ENCODE data around the gene ANGPT4. TPM values are rescaled to one million over a fixed set of nuclear protein-coding genes. Genes with fewer than 3 reads are reported as not detected.

ANGPT4 gene
- polyA plus RNA-seq, 1 experiment = not detected

- H3K4me3 ChIP-seq (ENCODE audit: low read depth, low read length) = no peak overlapping the region
- no peaks in the 10 kb centered on the region for H3K9me3 ChIP-seq (ENCODE audit: control insufficient read depth, insufficient read depth, low read length)
- POLR2A ChIA-PET = no interaction called here
- DNase-seq (ENCODE audit: low read depth, low spot score) = no peak
- TF ChIP-seq CTCF (IDR thresholded peaks at IDR 0.05; ENCODE audit: low read depth, low read length) = no peak
- H3K27me3 ChIP-seq (ENCODE audit: control insufficient read depth, insufficient read depth, low read length) = no peaks in the 10 kb centered on the region
- H3K27ac ChIP-seq (ENCODE audit: low read depth, low read length) = no peak overlapping the region
- CTCF ChIA-PET = interaction anchor here (0.6 kb wide), 1 partner anchor 131 kb away, joined by 3 read pairs; no protein-coding TSS in a partner anchor
Observed at GRCh38 chr20:949717-950116, 33.6 kb upstream of the ANGPT4 start.

- no peak for DNase-seq (ENCODE audit: low read depth, low spot score)
- ChIA-PET CTCF (no interaction called here), POLR2A (no interaction called here)
- H3K27ac ChIP-seq (ENCODE audit: low read depth, low read length) = no peak overlapping the region
- no peaks in the 10 kb centered on the region for H3K27me3 ChIP-seq (ENCODE audit: control insufficient read depth, insufficient read depth, low read length)
- no peak overlapping the region for H3K4me3 ChIP-seq (ENCODE audit: low read depth, low read length)
- no peaks in the 10 kb centered on the region for H3K9me3 ChIP-seq (ENCODE audit: control insufficient read depth, insufficient read depth, low read length)
- no peak for TF ChIP-seq CTCF (IDR thresholded peaks at IDR 0.05; ENCODE audit: low read depth, low read length)
Observed at GRCh38 chr20:946826-947225, 30.7 kb upstream of the ANGPT4 start.

- POLR2A ChIA-PET = no interaction called here
- no peak for TF ChIP-seq CTCF (IDR thresholded peaks at IDR 0.05; ENCODE audit: low read depth, low read length)
- Histone ChIP-seq H3K27ac (ENCODE audit: low read depth, low read length) (no peak overlapping the region), H3K27me3 (ENCODE audit: control insufficient read depth, insufficient read depth, low read length) (no peaks in the 10 kb centered on the region), H3K9me3 (ENCODE audit: control insufficient read depth, insufficient read depth, low read length) (no peaks in the 10 kb centered on the region), H3K4me3 (ENCODE audit: low read depth, low read length) (no peak overlapping the region)
- DNase-seq (ENCODE audit: low read depth, low spot score) = no peak
- CTCF ChIA-PET = no interaction called here
Observed at GRCh38 chr20:945841-946240, 29.7 kb upstream of the ANGPT4 start.

- ChIA-PET POLR2A (no interaction called here), CTCF (no interaction called here)
- TF ChIP-seq CTCF (IDR thresholded peaks at IDR 0.05; ENCODE audit: low read depth, low read length) = no peak
- no peaks in the 10 kb centered on the region for H3K9me3 ChIP-seq (ENCODE audit: control insufficient read depth, insufficient read depth, low read length)
- H3K4me3 ChIP-seq (ENCODE audit: low read depth, low read length) = no peak overlapping the region
- no peak for DNase-seq (ENCODE audit: low read depth, low spot score)
- no peak overlapping the region for H3K27ac ChIP-seq (ENCODE audit: low read depth, low read length)
- H3K27me3 ChIP-seq (ENCODE audit: control insufficient read depth, insufficient read depth, low read length) = no peaks in the 10 kb centered on the region
Observed at GRCh38 chr20:944774-945410, 28.8 kb upstream of the ANGPT4 start.

- no peak overlapping the region for H3K27ac ChIP-seq (ENCODE audit: low read depth, low read length)
- no peak for TF ChIP-seq CTCF (IDR thresholded peaks at IDR 0.05; ENCODE audit: low read depth, low read length)
- no peak overlapping the region for H3K4me3 ChIP-seq (ENCODE audit: low read depth, low read length)
- DNase-seq (ENCODE audit: low read depth, low spot score) = no peak
- CTCF ChIA-PET = no interaction called here
- no peaks in the 10 kb centered on the region for H3K27me3 ChIP-seq (ENCODE audit: control insufficient read depth, insufficient read depth, low read length)
- POLR2A ChIA-PET = no interaction called here
- H3K9me3 ChIP-seq (ENCODE audit: control insufficient read depth, insufficient read depth, low read length) = no peaks in the 10 kb centered on the region
Observed at GRCh38 chr20:944148-944547, 28.0 kb upstream of the ANGPT4 start.
